T-helper 9 cell (primary cell): ENCODE measurements around the gene ZNF407.
"Not testable (repeated sequence)": the region's sequence is repeated elsewhere in the genome, so short reads cannot be mapped to it uniquely, and the experiment has no call there.

Experiments
- DNase-seq: peaks from one replicate; pipeline ENCODE4 v3.0.0-alpha.2; 2020
- total RNA-seq, 2 donors: gene quantifications; one replicate each; lab custom pipeline; 2026; lab: John Stamatoyannopoulos, UW

Gene ZNF407
- 71.9 to 72.8 reads per million in 2 donors for total RNA-seq

DNA sequence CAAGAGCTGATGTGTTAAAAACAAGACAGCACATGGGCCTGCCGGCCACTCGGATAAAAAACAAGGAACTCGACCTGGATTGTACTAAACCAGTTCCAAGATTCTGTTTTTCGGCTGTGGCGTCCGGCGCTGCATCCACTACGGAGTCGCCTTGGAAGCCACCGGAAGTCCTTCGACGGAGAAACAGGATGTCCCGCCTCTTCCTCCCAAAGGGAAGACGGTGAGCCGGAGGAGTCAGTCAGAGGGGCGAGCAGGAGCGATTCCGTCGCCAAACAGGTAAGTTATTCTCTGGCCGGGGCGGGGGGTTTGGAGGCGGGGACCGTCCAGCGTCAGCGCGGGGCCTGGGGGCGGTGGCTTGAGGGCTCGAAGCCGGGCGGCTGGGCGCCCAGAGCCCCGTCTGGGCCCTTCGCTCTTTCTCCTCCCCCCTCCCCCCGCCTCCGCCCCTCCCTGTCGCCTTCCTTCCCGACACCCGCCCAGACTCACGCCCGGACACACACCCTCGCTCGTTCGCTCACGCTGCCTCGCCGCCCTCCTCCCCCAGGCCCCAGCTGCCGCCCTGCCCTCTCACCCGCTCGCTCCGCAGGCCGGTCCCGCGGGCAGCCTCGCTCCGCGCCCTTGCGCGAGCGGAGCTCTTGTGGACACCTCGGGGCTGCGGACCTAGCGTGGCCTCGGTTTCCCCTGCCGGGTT is at the start of gene ZNF407:
TSS of gene ZNF407 (plus strand) at position 209 of the 688 bp plus-strand sequence. CDS start 33,150 bp downstream, outside the sequence.
- peak; percentile 79 for DNase-seq

GRCh38 chr18:74549591-74550104 is 48.0 kb upstream of the ZNF407 start:
- no peak for DNase-seq

DNA sequence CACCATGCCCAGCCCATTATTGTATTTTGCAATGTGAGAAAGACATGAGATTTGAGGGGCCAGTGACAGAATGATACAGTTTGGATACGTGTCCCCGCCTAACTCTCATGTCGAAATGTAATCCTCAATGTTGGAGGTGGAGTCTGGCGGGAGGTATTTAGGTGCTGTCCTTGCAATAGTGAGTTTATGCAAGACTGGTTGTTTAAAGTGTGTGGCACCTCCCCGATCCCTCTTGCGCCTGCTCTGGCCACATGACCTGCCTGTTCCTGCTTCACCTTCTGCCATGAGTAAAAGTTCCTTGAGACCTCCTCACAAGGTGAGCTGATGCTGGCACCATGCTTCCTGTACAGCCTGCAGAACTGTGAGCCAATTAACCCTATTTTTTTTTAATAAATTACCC is 46.8 kb upstream of the ZNF407 start:
- DNase-seq = no peak

- no peak for DNase-seq
Observed at GRCh38 chr18:74551452-74551851, 46.2 kb upstream of the ZNF407 start.

GRCh38 chr18:74551936-74552555 is 45.6 kb upstream of the ZNF407 start:
- peak; percentile 72 for DNase-seq

- DNase-seq = no peak
Observed at GRCh38 chr18:74556126-74556525, 41.5 kb upstream of the ZNF407 start.

DNA sequence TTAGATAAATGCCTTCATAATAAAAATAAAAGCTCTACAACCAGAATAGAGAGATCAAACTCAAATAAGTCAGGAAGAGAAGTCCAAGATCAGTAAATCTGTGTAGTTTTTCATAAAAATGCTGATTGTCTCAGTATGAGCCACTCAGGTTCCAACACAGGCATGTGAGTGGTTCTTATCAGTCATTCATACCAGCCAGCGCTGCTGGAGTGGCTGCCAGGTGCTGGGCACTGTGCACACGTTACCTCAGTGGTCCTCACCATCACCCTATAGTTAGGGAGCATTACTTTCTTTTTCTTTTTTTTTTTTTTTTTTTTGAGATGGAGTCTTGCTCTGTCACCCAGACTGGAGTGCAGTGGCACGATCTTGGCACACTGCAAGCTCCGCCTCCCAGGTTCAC is 39.6 kb upstream of the ZNF407 start:
- DNase-seq = no peak

DNA sequence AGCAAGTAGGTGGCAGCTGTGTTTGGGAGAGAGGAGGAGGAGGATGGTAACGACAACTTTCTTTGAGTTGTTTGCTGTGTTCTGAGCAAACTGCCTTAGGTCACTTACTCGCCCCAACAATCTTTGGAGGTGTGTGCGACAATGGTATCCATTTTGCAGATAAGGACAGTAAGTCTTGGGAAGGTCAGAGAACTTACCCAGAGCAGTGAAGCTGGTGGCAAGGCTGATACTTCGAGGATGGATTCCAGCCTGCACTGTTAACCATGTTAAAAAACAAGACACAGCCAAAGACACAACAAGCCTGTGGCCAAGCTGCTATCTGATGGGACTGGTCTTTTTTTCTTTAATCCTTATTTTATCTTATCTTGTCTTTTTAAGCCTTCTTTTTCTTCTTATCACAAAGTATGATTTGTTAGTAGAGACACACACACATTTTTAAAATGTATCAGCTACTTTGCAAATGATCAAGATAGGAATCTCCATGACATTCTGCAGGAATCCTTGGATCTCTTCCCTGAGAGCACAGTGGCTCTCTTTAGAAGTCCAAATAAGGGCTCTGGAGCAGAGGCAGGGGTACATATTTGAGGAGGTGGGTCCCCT is 35.4 kb upstream of the ZNF407 start:
- DNase-seq = no peak

DNA sequence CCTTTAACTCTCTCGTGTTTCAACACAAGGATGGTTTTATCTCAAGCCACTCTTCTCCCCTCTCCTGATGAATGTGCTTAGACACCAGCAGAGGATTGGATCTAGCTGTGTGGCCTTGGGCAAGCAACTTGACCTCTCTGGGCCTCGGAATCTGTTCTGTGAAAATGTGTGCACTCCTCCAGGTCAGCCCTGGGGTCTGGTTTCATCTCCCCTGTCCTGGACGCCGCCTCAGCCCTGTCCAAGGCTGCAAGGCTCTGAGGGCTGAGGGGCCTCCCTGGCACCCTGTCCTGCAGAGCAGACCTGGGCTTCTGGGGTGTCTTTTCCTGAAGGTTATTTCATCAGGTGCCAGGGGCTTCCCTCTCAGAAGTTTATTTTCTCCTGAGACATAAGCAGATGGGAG is 34.9 kb upstream of the ZNF407 start:
- no peak for DNase-seq

GRCh38 chr18:74563999-74564398 is 33.7 kb upstream of the ZNF407 start:
- no peak for DNase-seq

- not testable (repeated sequence) for DNase-seq
Observed at GRCh38 chr18:74565164-74565563, 32.5 kb upstream of the ZNF407 start.

- not testable (repeated sequence) for DNase-seq
Observed at GRCh38 chr18:74565993-74566392, 31.7 kb upstream of the ZNF407 start.

DNA sequence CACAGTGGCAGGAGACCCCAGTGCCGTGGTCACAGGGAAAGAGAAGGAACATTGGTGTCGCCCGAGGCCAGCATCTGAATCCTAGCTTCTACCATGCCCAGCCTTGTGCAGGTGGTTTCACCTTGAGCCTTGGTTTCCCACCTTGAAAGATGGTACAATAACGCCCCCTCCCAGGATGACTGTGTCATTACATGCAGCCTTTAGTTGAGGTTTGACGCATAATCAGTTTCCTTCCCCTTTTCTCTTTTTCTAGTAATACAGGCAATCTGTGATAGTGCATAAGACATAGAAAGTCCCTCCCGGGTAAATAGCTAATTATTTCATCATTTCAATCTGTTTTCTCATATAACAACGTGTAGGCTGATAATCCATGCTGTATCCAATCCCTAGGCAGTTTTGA is 29.8 kb upstream of the ZNF407 start:
- DNase-seq = no peak

DNA sequence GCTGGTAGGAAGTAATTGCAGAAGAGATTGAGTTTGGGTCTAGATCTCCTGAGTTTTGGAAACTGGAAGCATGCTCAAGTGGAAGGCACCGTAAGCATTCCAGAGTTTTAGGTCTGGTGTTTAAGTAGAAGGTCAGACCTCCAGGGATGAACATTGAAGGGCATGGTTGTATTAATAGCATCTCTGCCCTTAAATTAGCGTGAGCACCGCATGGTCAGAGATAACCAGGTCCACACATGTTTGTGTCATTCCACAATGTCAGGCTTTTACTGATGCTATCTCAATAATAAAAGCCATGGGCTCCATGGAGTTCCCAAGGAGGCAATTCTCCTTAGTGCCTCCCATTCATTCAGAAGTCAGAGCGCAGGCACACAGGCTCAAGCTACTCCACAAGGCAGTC is 28.3 kb upstream of the ZNF407 start:
- no peak for DNase-seq

DNA sequence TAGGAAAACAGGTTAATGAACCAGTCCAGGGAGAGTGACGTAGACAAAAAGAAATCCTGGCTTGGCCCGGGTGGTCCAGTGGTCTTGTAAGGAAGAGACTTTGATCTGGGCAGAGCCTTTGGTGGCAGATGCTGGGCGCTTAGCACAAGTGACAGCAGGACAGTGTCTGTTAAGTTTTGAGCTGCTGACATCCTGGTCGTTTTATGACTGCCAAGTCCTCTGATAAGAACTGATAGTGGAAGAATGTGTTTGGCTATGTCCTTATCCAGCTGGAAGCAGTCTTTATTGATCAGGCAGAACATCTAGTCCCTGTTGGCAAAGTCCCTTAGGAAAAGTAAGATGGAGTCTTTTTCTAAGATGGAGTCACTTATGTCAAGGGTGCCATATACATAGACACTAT is 27.4 kb upstream of the ZNF407 start:
- no peak for DNase-seq

GRCh38 chr18:74571895-74572680 is 25.6 kb upstream of the ZNF407 start:
- DNase-seq = no peak

DNA sequence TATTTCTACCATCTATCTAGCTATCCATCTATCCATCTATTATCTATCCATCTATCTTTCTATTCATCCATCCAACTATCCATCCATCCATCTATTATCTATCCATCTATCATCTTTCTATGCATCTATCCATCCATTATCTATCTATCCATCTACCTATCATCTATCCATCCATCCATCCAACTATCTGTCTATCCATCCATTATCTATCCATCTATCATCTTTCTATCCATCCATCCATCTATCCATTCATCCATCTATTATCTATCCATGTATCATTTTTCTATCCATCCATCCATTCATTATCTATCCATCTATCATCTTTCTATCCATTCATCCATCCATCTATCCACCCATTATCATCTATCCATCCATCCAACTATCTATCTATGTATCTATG is 24.6 kb upstream of the ZNF407 start:
- DNase-seq = no peak

DNA sequence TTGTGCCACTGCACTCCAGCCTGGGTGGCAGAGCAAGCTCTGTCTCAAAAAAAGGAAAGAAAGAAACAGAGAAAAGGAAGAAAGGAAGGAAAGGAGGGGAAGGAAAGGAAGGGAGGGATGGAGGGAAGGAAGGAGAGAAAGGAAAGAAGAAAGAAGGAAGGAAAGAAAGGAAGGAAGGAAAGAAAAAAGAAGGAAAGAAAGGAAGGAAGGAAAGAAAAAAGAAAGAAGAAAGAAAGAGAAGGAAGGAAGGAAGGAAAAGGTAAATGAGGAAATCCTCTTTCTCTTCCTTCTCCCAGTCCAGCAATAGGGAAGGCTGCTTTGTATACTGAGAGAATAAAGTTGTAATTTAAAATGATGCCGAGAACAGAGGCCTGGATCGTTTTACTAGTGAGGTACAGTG is 22.8 kb upstream of the ZNF407 start:
- DNase-seq = no peak

DNA sequence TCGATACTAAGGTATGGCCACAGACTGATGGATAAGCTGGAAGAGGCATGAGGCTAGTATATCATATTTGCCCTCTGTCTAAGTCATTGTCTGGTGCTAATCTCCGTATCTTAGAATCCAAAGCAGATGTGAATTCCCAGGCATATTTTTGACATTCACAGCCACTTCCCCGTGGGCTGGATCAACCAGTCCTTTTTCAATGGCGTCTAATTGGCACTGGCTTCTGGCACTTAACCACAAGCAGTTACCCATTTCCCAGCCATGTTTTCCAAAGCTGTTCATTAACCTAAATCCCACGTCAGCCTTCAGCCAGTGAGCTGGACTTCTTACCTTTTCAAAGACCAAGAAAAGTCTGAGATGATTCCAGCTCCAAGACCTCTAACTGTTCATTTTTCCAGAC is 20.7 kb upstream of the ZNF407 start:
- DNase-seq = no peak

DNA sequence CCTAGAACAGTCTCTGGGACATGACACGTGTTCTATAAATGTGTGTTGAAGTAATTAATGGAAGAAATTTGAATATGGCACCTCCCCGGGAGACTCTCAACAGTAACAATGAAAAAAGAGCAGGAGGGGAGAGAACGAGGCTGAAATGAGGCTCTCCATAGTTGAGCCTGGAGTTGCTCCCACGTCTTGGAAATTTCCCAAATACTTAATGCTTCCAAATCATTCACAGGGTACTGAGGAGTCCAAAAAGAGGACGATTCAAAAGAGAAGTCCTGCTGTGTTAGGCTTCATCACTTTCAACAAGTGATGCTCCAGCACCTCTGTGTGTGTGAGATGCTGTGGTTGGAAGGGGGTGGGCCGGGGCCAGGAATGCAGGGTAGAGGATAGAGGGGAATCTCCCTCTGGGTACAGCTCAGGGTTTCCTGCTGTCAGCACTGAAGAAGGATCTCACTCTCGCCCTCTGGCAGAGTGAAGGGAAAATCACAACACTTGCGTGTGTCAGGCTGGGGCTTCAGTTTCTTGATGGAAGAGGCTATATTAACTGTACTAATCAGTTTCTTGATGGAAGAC is 18.1 kb upstream of the ZNF407 start:
- no peak for DNase-seq

DNA sequence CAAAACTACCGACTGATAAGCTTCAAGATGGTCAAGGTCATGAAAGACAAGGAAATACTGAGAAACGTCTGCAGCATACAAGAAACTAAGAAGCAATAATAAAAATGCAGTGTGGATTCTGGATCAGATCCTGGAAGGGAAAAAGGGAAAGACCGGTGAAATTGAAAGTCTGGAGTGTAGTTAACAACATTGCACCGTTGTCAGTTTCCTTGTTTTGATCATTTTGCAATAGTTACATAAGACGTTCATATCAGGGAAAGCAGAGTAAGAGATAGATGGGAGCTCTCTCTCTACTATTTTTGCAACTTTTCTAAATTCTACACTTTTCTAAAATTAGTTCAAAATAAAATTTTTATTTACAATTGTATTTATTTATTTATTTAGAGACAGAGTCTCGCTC is 15.0 kb upstream of the ZNF407 start:
- DNase-seq = no peak

- DNase-seq = no peak
Observed at GRCh38 chr18:74587441-74587840, 10.2 kb upstream of the ZNF407 start.

DNA sequence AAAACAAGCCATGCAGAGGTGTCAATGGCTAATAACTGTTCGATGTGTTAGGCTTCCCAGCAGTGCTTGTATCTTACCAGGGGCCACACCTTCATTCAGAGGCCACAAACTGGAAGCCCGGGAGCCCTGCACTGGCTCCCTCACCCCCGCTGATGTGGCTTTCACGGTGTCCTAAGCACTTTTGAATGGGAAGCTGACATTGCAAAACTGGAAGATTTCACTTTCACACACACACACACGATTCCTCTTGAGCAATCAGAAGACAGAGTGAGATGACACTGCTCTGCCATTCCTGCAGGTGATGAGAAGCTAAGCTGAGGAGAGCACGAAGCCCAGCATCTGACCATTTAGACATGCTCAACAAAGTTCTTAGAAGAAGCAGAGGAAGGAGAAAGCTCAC is 8.6 kb upstream of the ZNF407 start:
- DNase-seq = no peak
